MV-4-11 (cell line): ENCODE measurements around the gene ZNF883.

Experiments used
- DNase-seq: peaks from one replicate; lab custom pipeline; 2025; lab: John Stamatoyannopoulos, UW

ZNF883 gene

DNA sequence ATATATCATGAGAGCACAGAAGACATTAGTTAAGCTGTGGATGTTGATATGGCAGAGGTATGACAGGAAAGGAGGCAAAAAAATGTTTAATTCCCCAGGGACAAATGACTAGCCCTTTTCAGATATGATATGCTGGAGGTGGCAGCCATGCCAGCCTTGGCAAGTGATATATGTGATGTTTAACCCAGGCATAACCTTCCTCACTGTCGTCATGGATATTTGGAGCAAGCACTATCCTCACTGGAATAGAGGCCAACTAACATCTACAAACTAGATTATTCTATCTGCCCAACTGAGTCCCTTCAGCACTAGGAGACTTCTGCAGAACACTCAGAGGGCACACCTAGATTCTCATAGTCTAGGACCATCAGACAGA is 94.0 kb downstream of the ZNF883 start:
- no peak for DNase-seq

DNA sequence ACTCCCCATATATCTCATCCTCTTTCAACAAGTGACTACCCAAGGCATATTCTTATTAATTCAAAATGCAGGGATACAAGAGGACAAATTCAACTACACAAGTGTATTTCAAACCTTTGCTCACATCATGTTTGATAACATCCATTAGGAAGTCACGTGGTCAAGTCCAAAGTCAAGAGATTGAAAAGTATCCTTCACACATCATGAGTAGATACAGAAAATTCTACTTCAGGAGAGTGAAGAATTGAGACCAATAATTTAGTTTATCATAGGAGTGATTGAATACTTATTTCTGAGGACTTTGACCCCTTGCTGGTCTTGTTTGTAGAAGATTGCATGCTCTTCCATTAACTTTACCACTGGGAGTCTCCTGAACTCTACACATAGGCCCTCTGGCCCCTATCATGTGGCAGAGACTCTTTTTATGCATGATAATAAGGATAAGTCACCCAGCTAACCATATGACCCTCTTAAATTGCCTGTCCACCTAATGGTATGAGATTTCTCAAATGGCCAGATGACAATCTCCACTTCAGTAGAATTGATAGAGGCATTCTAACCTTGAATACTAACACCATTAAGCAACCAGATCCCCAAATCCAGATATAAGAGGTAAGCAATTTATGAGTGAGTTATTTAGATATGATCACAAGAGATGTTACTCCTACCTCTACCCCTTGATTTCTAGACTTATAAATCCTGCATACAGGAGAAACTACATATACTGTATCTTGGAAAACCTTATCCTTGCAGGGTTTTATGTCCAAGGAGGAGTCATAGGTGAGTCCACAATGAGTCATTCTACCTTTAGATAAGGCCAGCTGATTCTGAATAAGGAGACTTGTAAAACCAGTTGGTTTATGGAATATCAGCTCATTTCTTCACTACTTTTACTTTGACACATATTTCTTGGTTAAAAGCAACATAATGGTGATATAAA is 94.7 kb downstream of the ZNF883 start:
- DNase-seq: no peak

DNA sequence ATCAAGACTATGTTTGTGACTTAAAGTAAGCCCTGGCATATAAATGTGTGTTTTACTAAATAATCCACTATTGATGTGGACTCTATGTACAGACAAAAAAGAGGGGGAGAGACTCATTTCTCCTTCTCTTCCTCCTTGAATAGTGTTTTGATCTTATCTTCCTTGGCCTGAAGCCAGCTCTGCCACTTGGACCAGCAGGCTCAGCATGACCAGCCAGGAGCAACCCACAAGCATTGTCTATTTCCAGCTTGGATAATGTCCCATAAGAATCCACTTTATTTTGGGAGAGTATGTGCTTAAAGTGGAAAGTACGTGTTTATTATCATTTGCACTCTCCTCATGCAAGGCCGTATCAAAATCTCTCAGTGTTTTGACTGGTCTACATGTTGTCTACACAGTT is 97.5 kb downstream of the ZNF883 start:
- DNase-seq: no peak

DNA sequence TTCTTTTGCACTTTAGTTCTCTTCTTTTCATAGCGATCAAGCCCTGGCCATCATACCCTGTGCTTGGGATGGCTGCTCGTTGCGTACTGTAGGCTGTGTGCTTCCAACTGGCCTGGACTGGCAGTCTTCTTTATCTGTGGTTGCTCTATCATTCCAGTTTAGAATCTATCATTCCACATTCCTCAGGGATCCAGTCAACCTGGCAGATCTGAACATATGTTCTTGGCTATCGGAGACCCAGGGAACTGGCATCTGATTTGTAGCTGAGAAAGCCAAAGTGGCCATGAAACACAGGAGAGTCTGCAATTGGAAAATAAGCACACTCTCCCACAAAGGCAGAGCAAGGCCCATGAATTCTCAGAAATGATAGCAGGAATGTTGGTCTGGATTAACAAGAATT is 98.7 kb downstream of the ZNF883 start:
- DNase-seq: no peak

DNA sequence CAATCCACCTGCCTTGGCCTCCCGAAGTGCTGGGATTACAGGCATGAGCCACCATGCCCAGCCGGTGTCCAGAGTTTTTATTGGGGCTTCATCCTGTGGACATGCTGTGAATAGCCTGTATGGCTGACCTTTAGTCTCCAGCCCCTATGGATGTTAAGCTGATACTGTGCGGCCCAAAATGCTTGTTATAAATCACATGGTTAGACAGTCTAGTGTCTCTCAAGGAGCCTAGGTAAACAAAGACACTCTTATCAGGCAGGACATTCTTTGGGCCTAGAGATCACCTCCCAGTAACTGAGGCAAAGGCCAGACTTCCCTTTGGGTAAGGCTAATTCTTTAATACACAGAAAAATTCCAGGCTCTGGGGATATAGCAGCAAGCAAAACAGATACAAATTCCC is 99.4 kb downstream of the ZNF883 start:
- DNase-seq: no peak

DNA sequence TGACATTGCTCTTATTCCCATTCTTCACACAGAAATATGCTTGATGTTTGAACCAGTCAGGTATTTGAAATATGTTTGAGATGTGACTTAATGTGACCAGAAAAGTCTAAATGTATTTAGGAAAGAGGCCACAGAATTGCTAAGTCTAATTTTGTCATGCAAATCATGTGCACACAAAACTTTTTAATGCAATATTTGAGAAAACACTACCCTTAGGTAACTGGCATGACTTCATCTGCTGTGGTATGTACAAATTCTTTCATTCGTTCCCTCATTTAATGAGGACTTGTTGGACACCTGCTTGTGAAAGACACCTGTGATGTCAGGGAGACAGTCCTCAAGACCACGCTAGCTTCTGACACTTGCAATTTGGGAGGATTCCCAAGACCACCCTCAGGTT is 100.3 kb downstream of the ZNF883 start:
- no peak for DNase-seq
